GM18873 (cell line): Measurements from ENCODE around the gene CDC42EP4.
A peak's percentile ranks its signal among the peaks of the same experiment; 100 is the strongest.
"Not testable (repeated sequence)": the region's sequence is repeated elsewhere in the genome, so short reads cannot be mapped to it uniquely, and the experiment has no call there.

ENCODE experiments used
- ATAC-seq: cut with Tn5 transposase; IDR thresholded peaks from one replicate; pipeline ENCODE4 v1.9.1; 2021; ENCODE audit warnings: mild to moderate bottlenecking, moderate library complexity, moderate number of reproducible peaks; ENCODE audit not compliant: unreplicated experiment, low FRiP score

The CDC42EP4 gene

GRCh38 chr17:73324160-73324475 lies 12.3 kb upstream of the CDC42EP4 start:
- no peak for ATAC-seq

GRCh38 chr17:73323409-73324159 lies 11.8 kb upstream of the CDC42EP4 start:
- no peak for ATAC-seq

- no peak for ATAC-seq
Observed at GRCh38 chr17:73320601-73321264, 8.9 kb upstream of the CDC42EP4 start.

- ATAC-seq, result no peak
Observed at GRCh38 chr17:73319766-73320165, 8.0 kb upstream of the CDC42EP4 start.

GRCh38 chr17:73318836-73319235 lies 7.0 kb upstream of the CDC42EP4 start:
- ATAC-seq, result no peak

GRCh38 chr17:73318427-73318813 lies 6.6 kb upstream of the CDC42EP4 start:
- ATAC-seq, result no peak

GRCh38 chr17:73317513-73318426 lies 6.0 kb upstream of the CDC42EP4 start:
- ATAC-seq, result no peak

GRCh38 chr17:73316919-73317505 lies 5.2 kb upstream of the CDC42EP4 start:
- ATAC-seq, result no peak

GRCh38 chr17:73315471-73315870 lies 3.7 kb upstream of the CDC42EP4 start:
- ATAC-seq, result no peak

GRCh38 chr17:73313526-73314127 lies 1.8 kb upstream of the CDC42EP4 start:
- ATAC-seq, result no peak

GRCh38 chr17:73312887-73313286 lies 1.1 kb upstream of the CDC42EP4 start:
- not testable (repeated sequence) for ATAC-seq

- peak; percentile 12 for ATAC-seq
Observed at GRCh38 chr17:73311428-73311780, 397 bp downstream of the CDC42EP4 start.

- no peak for ATAC-seq
Observed at GRCh38 chr17:73309727-73310596, 1.8 kb downstream of the CDC42EP4 start.

- ATAC-seq, result not testable (repeated sequence)
Observed at GRCh38 chr17:73308959-73309358, 2.8 kb downstream of the CDC42EP4 start.

GRCh38 chr17:73308017-73308823 lies 3.6 kb downstream of the CDC42EP4 start:
- no peak for ATAC-seq

GRCh38 chr17:73307130-73307529 lies 4.7 kb downstream of the CDC42EP4 start:
- no peak for ATAC-seq

- no peak for ATAC-seq
Observed at GRCh38 chr17:73305845-73306836, 5.7 kb downstream of the CDC42EP4 start.
